Liver (tissue), 9 donors: ENCODE data around the gene TBC1D14. TPM values are rescaled to one million over a fixed set of nuclear protein-coding genes. Genes with fewer than 3 reads are reported as not detected.

Experiments used
- DNase-seq: peaks from one replicate; pipeline ENCODE4 v3.0.0-alpha.2; 2017; ENCODE audit warnings: low spot score
- H3K27ac ChIP-seq, 2 donors: one replicate each; pipeline ENCODE4 v1.7.0; 2013; ENCODE audit warnings: inconsistent platforms in 2 of 2, low read length in 2 of 2, control low read depth in 1 of 2, low read depth in 1 of 2, mild to moderate bottlenecking in 1 of 2
- H3K27me3 ChIP-seq, 4 donors: one replicate each; pipeline versions ENCODE4 v1.6.1 to v1.7.0; 2013; ENCODE audit warnings: low read length in 3 of 4, inconsistent platforms in 1 of 4, mild to moderate bottlenecking in 1 of 4, moderate library complexity in 1 of 4; ENCODE audit not compliant: control insufficient read depth in 4 of 4, insufficient read depth in 4 of 4
- H3K36me3 ChIP-seq, 4 donors: one replicate each; pipeline versions ENCODE4 v1.6.1 to v1.7.0; 2013; ENCODE audit warnings: low read length in 3 of 4, mild to moderate bottlenecking in 3 of 4, low read depth in 1 of 4, moderate library complexity in 1 of 4; ENCODE audit not compliant: control insufficient read depth in 4 of 4, insufficient read depth in 3 of 4
- H3K4me1 ChIP-seq, 4 donors: one replicate each; pipeline versions ENCODE4 v1.6.1 to v1.7.0; 2013; ENCODE audit warnings: low read length in 3 of 4, mild to moderate bottlenecking in 3 of 4, moderate library complexity in 1 of 4; ENCODE audit not compliant: control insufficient read depth in 4 of 4, insufficient read depth in 4 of 4
- H3K4me3 ChIP-seq, 3 donors: one replicate each; pipeline versions ENCODE4 v1.6.1 to v1.7.0; 2013; ENCODE audit warnings: low read length in 3 of 3, control low read depth in 1 of 3, low read depth in 1 of 3, mild to moderate bottlenecking in 1 of 3
- H3K9ac ChIP-seq, 2 donors: one replicate each; pipeline ENCODE4 v1.7.0; 2013; ENCODE audit warnings: low read length in 2 of 2, mild to moderate bottlenecking in 2 of 2, moderate library complexity in 2 of 2, control low read depth in 1 of 2, low read depth in 1 of 2
- H3K9me3 ChIP-seq, 4 donors: one replicate each; pipeline versions ENCODE4 v1.6.1 to v1.7.0; 2013; ENCODE audit warnings: low read length in 3 of 4; ENCODE audit not compliant: control insufficient read depth in 4 of 4
- EGR1 ChIP-seq, 2 donors: IDR thresholded peaks; 2 replicates each; pipeline ENCODE4 v1.6.1; 2016 to 2018; ENCODE audit warnings: antibody characterized with exemption in 2 of 2, low read depth in 2 of 2
- FOXA2 ChIP-seq: IDR thresholded peaks from 2 replicates; pipeline ENCODE4 v1.6.1; 2016; ENCODE audit warnings: antibody characterized with exemption
- GABPA ChIP-seq, 2 donors: IDR thresholded peaks in 1 of 2; conservative IDR thresholded peaks in 1 of 2; 2 replicates each; pipeline ENCODE4 v1.6.1; 2016; ENCODE audit warnings: antibody characterized with exemption in 2 of 2, mild to moderate bottlenecking in 1 of 2, moderate library complexity in 1 of 2
- HNF4A ChIP-seq, 2 donors: conservative IDR thresholded peaks; 2 replicates each; pipeline ENCODE4 v1.6.1; 2016; ENCODE audit warnings: antibody characterized with exemption in 2 of 2, mild to moderate bottlenecking in 2 of 2
- HNF4G ChIP-seq: IDR thresholded peaks from 2 replicates; pipeline ENCODE4 v1.6.1; 2016; ENCODE audit warnings: antibody characterized with exemption
- JUND ChIP-seq, 2 donors: IDR thresholded peaks; 2 replicates each; pipeline ENCODE4 v1.6.1; 2016; ENCODE audit warnings: antibody characterized with exemption in 2 of 2
- NR2F2 ChIP-seq: IDR thresholded peaks from 2 replicates; pipeline ENCODE4 v1.6.1; 2016; ENCODE audit warnings: antibody characterized with exemption
- RAD21 ChIP-seq, 2 donors: IDR thresholded peaks; 2 replicates each; pipeline ENCODE4 v1.6.1; 2016; ENCODE audit warnings: antibody characterized with exemption in 2 of 2, mild to moderate bottlenecking in 2 of 2
- RXRA ChIP-seq, 2 donors: IDR thresholded peaks; 2 replicates each; pipeline ENCODE4 v1.6.1; 2017 to 2018; ENCODE audit warnings: antibody characterized with exemption in 2 of 2, mild to moderate bottlenecking in 1 of 2
- SP1 ChIP-seq: IDR thresholded peaks from 2 replicates; pipeline ENCODE4 v1.6.1; 2018; ENCODE audit warnings: antibody characterized with exemption, mild to moderate bottlenecking
- TAF1 ChIP-seq: conservative IDR thresholded peaks from 2 replicates; pipeline ENCODE4 v1.6.1; 2016; ENCODE audit warnings: antibody characterized with exemption, mild to moderate bottlenecking
- YY1 ChIP-seq: IDR thresholded peaks from 2 replicates; pipeline ENCODE4 v1.6.1; 2016; ENCODE audit warnings: antibody characterized with exemption, mild to moderate bottlenecking
- WGBS: extraction: QIAGEN DNeasy Blood & Tissue Kit; methylation state at CpG from one replicate; pipeline ENCODE4 v1.1.7; 2013; 5-methylcytosine and 5-hydroxymethylcytosine counted together
- polyA plus RNA-seq, 2 donors: library from polyadenylated mRNA; stranded (reverse) in 1 of 2; unstranded in 1 of 2; fragments of 200-250 nt in 1 of 2; fragments of >200 nt in 1 of 2; fragmentation: Nextera tagmentation in 1 of 2; extraction: Ambion mirVana in 1 of 2; gene quantifications; one replicate each; pipeline versions ENCODE4 v1.2.1 to v1.2.3, GENCODE V29; 2013 to 2015
- total RNA-seq, 2 donors: library from RNA; depleted of rRNA; stranded (reverse); fragments of >200 nt; gene quantifications; one replicate each; pipeline ENCODE4 v1.2.3, GENCODE V29; 2014
- TF ChIP-seq, protein P1 (sequence below): IDR thresholded peaks from 2 replicates; pipeline ENCODE4 v1.6.1; 2016; ENCODE audit warnings: antibody characterized with exemption
- TF ChIP-seq, protein P2 (sequence below): IDR thresholded peaks from 2 replicates; pipeline ENCODE4 v1.6.1; 2016; ENCODE audit warnings: antibody characterized with exemption
- TF ChIP-seq, protein P3 (sequence below): fragments of 150-350 bp; IDR thresholded peaks from 2 replicates; pipeline ENCODE4 v1.5.1; 2017; ENCODE audit warnings: improper control_type of control experiment, low read depth, low read length; ENCODE audit not compliant: missing input control
- TF ChIP-seq, protein P4 (sequence below): IDR thresholded peaks from 2 replicates; pipeline ENCODE4 v1.6.1; 2016; ENCODE audit warnings: antibody characterized with exemption, mild to moderate bottlenecking
- donor health status: healthy.
- donor health status: healthy.
- donor health status: healthy.
- donor health status: healthy.
- donor health status: healthy.

TBC1D14 gene, protein sequence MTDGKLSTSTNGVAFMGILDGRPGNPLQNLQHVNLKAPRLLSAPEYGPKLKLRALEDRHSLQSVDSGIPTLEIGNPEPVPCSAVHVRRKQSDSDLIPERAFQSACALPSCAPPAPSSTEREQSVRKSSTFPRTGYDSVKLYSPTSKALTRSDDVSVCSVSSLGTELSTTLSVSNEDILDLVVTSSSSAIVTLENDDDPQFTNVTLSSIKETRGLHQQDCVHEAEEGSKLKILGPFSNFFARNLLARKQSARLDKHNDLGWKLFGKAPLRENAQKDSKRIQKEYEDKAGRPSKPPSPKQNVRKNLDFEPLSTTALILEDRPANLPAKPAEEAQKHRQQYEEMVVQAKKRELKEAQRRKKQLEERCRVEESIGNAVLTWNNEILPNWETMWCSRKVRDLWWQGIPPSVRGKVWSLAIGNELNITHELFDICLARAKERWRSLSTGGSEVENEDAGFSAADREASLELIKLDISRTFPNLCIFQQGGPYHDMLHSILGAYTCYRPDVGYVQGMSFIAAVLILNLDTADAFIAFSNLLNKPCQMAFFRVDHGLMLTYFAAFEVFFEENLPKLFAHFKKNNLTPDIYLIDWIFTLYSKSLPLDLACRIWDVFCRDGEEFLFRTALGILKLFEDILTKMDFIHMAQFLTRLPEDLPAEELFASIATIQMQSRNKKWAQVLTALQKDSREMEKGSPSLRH
- total RNA-seq (10 to 100 TPM; 22.2 to 45.2 TPM), polyA plus RNA-seq (10 to 100 TPM; 10.0 to 23.2 TPM)

DNA sequence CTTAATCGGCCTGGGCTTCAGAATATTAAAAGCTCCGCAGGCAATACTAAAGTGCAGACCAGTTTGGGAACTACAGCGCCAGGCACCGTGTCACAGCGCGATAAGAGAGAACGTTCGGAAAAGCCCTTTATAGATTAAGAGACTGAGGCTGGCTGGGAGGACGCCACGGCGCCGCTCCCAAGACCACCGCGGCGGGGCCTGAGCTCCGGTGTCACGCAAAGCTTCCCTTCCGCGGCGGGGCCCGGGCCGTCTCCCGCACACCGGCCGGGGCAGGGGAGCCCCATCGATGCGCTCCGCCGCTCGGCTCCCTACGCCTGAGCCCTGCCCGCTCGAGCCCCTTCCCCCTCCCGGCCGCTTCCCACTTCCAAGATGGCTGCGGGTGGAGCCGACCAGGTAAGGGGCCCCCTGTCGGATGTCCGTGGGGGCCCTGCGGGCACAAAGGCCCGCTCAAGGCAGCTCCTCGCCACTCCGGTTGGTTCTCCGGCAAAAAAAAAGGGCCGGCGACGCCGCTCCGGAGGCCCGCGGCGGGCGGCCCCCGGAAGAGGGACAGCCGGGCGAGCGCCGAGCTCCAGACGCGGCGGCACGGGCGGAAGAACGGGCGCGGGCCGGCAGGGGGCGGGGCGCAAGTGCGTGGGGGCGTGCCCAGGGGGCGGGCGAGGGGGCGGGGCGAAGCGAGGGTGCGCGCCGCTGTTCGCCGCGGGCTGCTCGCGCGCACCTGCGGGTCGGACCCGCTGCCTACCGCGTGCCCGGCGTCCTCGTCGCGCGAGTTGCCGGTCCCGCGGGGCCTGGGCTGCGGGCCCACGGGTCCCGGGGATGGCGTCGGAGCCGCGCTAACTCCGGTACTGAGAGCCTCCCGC is at the start of gene TBC1D14:
TSS of gene TBC1D14 (plus strand) at position 714 of the 857 bp plus-strand sequence. CDS start 13,564 bp downstream, outside the sequence.
- H3K9ac ChIP-seq = peak within 1 kb of the TSS; percentile 71 to 84
- H3K27ac ChIP-seq = peak within 1 kb of the TSS; percentile 95 to 97
- H3K4me1 ChIP-seq = peaks cover 6 to 62% (median 43%) of the 10 kb centered on the region in 4 donors
- H3K36me3 ChIP-seq = no peaks in the 10 kb centered on the region
- peak; percentile 93 for DNase-seq
- no peaks in the 10 kb centered on the region for H3K9me3 ChIP-seq
- TF ChIP-seq RAD21 (IDR thresholded peaks at IDR 0.05) (peak in 1 of 2 donors; percentile 42), GABPA (IDR thresholded peaks at IDR 0.05 in 1 of 2, conservative IDR thresholded peaks at IDR 0.05 in 1 of 2) (peak in 1 of 2 donors; percentile 32), YY1 (peak; percentile 97), HNF4G (no peak)
- no peaks in the 10 kb centered on the region for H3K27me3 ChIP-seq
- WGBS = under 1% methylated on average over 108 of the region's 108 CpGs
- H3K4me3 ChIP-seq = peak within 1 kb of the TSS; percentile 77 to 88 (median 85)

DNA sequence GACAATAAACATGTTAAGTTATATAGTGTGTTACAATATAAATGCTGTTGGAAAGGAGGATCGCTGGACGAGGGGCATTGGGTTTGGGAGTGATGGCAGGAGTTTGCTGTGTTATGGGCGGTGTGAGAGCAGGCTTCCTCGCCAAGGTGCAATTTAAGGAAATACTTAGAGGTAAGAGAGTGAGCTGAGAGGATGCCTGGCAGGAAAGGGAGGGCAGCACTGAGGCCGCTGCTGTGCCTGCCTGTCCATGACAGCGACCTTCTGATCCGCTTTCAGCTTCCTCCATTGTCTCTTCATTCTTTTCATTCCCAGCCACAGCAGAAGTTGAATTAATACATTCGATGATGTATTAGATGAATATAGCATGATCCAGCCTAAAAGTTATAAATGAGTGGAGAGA is 41.2 kb upstream of the TBC1D14 start:
- H3K36me3 ChIP-seq = peaks cover 4 to 34% (median 23%) of the 10 kb centered on the region in 4 donors
- WGBS = 97% methylated on average over 8 of the region's 8 CpGs
- H3K27me3 ChIP-seq = no peaks in the 10 kb centered on the region
- no peak overlapping the region for H3K9ac ChIP-seq
- TF ChIP-seq RXRA (IDR thresholded peaks at IDR 0.05) (no peak), YY1 (no peak)
- TF ChIP-seq, protein P1, sequence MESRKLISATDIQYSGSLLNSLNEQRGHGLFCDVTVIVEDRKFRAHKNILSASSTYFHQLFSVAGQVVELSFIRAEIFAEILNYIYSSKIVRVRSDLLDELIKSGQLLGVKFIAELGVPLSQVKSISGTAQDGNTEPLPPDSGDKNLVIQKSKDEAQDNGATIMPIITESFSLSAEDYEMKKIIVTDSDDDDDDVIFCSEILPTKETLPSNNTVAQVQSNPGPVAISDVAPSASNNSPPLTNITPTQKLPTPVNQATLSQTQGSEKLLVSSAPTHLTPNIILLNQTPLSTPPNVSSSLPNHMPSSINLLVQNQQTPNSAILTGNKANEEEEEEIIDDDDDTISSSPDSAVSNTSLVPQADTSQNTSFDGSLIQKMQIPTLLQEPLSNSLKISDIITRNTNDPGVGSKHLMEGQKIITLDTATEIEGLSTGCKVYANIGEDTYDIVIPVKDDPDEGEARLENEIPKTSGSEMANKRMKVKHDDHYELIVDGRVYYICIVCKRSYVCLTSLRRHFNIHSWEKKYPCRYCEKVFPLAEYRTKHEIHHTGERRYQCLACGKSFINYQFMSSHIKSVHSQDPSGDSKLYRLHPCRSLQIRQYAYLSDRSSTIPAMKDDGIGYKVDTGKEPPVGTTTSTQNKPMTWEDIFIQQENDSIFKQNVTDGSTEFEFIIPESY = no peak
- TF ChIP-seq, protein P2, sequence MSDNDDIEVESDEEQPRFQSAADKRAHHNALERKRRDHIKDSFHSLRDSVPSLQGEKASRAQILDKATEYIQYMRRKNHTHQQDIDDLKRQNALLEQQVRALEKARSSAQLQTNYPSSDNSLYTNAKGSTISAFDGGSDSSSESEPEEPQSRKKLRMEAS = no peak
- no peak for DNase-seq
- H3K4me3 ChIP-seq = no peak overlapping the region
- no peaks in the 10 kb centered on the region for H3K4me1 ChIP-seq
- no peaks in the 10 kb centered on the region for H3K9me3 ChIP-seq
- H3K27ac ChIP-seq = no peak overlapping the region

DNA sequence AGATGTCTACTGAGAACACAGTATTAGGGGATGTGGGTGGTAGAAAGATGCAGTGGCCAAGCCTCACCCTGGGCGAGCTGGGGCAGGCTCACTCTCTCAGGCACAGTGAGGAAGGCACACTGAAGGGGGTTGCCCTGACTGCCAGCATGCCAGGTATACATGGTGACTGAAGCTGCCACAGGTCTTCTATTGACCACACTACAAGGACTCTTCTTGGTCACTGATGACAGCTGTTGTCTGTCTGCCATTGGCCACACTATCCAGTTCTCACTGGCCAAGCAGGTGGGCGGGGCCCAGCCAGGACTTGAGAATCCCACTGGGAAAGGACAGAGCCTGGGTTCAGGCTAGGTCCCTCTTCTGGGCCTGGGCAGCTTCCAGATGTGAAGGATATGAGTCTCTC is 39.7 kb upstream of the TBC1D14 start:
- H3K4me3 ChIP-seq = no peak overlapping the region
- H3K9me3 ChIP-seq = no peaks in the 10 kb centered on the region
- no peaks in the 10 kb centered on the region for H3K4me1 ChIP-seq
- DNase-seq = no peak
- 97% methylated on average over 2 of the region's 2 CpGs for WGBS
- H3K27ac ChIP-seq = no peak overlapping the region
- peaks cover 4 to 39% (median 23%) of the 10 kb centered on the region in 4 donors for H3K36me3 ChIP-seq
- H3K9ac ChIP-seq = no peak overlapping the region
- no peaks in the 10 kb centered on the region for H3K27me3 ChIP-seq
- TF ChIP-seq, protein P3, sequence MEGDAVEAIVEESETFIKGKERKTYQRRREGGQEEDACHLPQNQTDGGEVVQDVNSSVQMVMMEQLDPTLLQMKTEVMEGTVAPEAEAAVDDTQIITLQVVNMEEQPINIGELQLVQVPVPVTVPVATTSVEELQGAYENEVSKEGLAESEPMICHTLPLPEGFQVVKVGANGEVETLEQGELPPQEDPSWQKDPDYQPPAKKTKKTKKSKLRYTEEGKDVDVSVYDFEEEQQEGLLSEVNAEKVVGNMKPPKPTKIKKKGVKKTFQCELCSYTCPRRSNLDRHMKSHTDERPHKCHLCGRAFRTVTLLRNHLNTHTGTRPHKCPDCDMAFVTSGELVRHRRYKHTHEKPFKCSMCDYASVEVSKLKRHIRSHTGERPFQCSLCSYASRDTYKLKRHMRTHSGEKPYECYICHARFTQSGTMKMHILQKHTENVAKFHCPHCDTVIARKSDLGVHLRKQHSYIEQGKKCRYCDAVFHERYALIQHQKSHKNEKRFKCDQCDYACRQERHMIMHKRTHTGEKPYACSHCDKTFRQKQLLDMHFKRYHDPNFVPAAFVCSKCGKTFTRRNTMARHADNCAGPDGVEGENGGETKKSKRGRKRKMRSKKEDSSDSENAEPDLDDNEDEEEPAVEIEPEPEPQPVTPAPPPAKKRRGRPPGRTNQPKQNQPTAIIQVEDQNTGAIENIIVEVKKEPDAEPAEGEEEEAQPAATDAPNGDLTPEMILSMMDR = no peak
- TF ChIP-seq, protein P4, sequence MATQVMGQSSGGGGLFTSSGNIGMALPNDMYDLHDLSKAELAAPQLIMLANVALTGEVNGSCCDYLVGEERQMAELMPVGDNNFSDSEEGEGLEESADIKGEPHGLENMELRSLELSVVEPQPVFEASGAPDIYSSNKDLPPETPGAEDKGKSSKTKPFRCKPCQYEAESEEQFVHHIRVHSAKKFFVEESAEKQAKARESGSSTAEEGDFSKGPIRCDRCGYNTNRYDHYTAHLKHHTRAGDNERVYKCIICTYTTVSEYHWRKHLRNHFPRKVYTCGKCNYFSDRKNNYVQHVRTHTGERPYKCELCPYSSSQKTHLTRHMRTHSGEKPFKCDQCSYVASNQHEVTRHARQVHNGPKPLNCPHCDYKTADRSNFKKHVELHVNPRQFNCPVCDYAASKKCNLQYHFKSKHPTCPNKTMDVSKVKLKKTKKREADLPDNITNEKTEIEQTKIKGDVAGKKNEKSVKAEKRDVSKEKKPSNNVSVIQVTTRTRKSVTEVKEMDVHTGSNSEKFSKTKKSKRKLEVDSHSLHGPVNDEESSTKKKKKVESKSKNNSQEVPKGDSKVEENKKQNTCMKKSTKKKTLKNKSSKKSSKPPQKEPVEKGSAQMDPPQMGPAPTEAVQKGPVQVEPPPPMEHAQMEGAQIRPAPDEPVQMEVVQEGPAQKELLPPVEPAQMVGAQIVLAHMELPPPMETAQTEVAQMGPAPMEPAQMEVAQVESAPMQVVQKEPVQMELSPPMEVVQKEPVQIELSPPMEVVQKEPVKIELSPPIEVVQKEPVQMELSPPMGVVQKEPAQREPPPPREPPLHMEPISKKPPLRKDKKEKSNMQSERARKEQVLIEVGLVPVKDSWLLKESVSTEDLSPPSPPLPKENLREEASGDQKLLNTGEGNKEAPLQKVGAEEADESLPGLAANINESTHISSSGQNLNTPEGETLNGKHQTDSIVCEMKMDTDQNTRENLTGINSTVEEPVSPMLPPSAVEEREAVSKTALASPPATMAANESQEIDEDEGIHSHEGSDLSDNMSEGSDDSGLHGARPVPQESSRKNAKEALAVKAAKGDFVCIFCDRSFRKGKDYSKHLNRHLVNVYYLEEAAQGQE = no peak
- TF ChIP-seq EGR1 (IDR thresholded peaks at IDR 0.05; ENCODE audit: low read depth in 2 of 2) (no peak), TAF1 (no peak), JUND (IDR thresholded peaks at IDR 0.05) (no peak), HNF4A (conservative IDR thresholded peaks at IDR 0.05) (no peak), HNF4G (no peak), FOXA2 (no peak), YY1 (no peak), SP1 (no peak), GABPA (IDR thresholded peaks at IDR 0.05 in 1 of 2, conservative IDR thresholded peaks at IDR 0.05 in 1 of 2) (no peak), RXRA (IDR thresholded peaks at IDR 0.05) (no peak), NR2F2 (no peak)
- TF ChIP-seq, protein P2 = no peak
